Myocyte (in vitro differentiated cells): ENCODE results near the gene SPHK2. TPM values are rescaled to one million over a fixed set of nuclear protein-coding genes. Genes with fewer than 3 reads are reported as not detected.

Experiments
- DNase-seq: peaks from one replicate; pipeline ENCODE4 v3.0.0-alpha.2; 2012; ENCODE audit warnings: low read depth
- total RNA-seq: library from RNA; depleted of rRNA; stranded (reverse); fragments of >200 nt; gene quantifications from 2 replicates; pipeline ENCODE4 v1.2.3, GENCODE V29; 2014

Gene SPHK2
- total RNA-seq, 1 donor from 2014 or later, result 11.0 TPM

GRCh38 chr19:48635966-48636858 lies 16.9 kb downstream of the SPHK2 start:
- DNase-seq, result no peak

DNA sequence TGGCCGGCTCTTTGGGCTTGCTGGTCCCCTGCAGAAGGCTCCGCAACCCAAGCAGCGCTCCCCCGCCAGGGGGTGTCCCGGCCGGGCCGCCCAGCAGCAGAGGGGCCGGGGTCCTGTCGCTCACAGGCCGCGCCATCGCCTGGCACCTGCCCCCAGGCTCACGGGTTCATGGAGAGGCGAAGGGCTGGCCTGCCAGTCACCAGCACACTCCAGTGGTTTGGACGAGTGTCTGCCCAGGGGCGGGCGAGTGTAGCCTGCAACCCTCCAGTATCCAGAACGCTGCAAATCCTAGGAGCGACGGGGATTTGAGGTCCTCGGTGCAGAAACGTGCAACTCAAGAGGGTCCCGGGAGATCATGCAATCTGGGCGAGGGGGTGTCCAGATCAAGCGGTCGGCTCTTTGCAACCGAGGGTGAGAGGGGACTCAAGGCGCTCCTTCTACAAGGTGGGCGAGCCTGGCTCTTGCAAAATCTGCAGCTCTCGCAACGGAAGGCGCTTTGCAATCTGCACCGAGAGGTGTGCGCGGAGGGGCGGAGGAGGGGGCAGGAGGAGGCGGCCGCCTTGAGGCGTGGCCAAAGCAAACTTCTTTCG lies 17.6 kb downstream of the SPHK2 start, which contains the start of gene DBP:
Gene DBP (minus strand): TSS at position 521 of the 590 bp plus-strand sequence. CDS start 385 bp downstream, at position 136.
- no peak for DNase-seq

- peak; percentile 99 for DNase-seq
These were observed 18.2 kb downstream of the SPHK2 start for GRCh38 chr19:48637449-48637947.

- DNase-seq, result peak; percentile 90
These were observed 18.9 kb downstream of the SPHK2 start for GRCh38 chr19:48637948-48638830.

- no peak for DNase-seq
These were observed 19.6 kb downstream of the SPHK2 start for GRCh38 chr19:48638831-48639381.

- DNase-seq, result no peak
These were observed 20.4 kb downstream of the SPHK2 start for GRCh38 chr19:48639483-48640375.

- DNase-seq, result no peak
These were observed 22.5 kb downstream of the SPHK2 start for GRCh38 chr19:48641850-48642249.

GRCh38 chr19:48642862-48643261 lies 23.6 kb downstream of the SPHK2 start:
- no peak for DNase-seq

DNA sequence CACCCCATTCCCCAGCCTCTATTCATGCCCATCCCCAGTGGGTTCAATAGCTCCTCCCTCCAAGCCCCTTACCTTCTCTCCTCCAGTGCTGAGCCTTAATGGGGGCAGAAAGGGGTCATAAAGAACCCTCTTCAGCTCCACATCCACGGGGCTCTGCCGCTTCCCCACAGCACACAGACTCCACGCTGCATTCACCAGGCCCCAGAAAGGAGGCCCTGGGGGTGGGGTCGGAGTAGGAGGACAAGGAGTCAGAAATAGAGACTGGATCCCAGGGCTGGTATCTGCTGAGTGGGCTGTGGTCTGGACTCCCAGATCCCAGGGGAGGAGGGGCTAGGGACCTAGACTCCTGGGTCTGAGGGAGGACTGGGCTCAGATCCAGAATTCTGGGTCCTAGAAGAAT lies 25.0 kb downstream of the SPHK2 start:
- DNase-seq, result no peak

DNA sequence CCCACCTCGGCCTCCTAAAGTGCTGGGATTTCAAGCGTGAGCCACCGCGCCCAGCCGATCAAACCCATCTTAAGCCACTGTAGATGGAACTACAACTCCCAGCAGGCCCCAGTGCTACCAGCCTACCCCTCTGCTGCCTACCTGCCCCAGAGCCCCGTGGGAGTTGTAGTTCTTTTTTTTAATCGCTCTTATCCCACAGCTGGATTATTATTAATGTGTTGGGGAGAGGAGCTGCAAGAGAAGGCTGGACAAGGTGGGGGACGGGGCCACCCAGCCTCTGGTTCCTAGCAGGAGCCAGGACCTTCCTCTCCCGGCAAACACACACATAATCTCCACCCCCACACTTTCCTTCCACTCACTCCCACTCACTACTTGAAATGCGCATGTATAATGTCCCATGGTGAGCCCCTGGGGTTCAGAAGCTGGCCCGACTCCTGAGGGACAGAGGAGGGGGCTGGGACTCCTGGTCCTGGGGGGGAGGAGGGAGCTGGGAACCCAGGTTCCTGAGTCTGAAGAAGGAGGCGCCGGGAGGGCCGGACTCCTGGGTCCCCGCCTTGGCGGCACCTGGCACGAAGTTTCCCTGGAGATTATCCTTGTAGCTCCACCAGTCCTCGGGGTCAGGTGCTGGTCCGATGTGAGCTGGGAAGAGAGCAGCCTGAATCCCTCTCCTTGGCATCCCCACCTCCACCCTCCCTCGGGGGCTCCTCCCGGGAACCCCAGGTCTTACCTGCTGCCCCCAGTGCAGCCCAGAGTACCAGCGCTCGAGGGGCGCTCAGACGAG lies 25.7 kb downstream of the SPHK2 start:
- peak; percentile 60 for DNase-seq

- no peak for DNase-seq
These were observed 26.3 kb downstream of the SPHK2 start for GRCh38 chr19:48645620-48646000.

GRCh38 chr19:48646001-48646721 lies 26.9 kb downstream of the SPHK2 start, which contains the start of gene CA11:
TSS of gene CA11 (minus strand) at chr19:48646187. CDS start at chr19:48645632, 555 bp downstream.
- DNase-seq, result peak; percentile 88

- DNase-seq, result no peak
These were observed 27.5 kb downstream of the SPHK2 start for GRCh38 chr19:48646722-48647216.

DNA sequence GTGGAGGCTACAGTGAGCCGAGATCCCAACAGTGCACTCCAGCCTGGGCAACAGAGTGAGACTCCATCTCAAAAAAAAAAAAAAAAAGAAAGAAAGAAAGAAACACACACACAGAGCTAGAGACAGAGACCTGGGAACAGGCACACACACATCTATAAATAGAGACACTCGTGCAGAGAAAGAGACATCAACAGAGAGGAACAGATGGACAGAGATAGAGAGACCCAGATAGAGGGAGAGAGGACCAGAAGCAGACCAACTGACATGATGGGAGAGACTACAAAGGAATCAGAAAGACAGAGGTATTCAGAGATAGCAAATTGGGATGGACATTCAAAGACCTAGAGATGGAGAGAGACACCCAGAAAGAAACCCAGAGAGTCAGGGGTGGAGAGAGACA lies 28.8 kb downstream of the SPHK2 start:
- peak; percentile 42 for DNase-seq

DNA sequence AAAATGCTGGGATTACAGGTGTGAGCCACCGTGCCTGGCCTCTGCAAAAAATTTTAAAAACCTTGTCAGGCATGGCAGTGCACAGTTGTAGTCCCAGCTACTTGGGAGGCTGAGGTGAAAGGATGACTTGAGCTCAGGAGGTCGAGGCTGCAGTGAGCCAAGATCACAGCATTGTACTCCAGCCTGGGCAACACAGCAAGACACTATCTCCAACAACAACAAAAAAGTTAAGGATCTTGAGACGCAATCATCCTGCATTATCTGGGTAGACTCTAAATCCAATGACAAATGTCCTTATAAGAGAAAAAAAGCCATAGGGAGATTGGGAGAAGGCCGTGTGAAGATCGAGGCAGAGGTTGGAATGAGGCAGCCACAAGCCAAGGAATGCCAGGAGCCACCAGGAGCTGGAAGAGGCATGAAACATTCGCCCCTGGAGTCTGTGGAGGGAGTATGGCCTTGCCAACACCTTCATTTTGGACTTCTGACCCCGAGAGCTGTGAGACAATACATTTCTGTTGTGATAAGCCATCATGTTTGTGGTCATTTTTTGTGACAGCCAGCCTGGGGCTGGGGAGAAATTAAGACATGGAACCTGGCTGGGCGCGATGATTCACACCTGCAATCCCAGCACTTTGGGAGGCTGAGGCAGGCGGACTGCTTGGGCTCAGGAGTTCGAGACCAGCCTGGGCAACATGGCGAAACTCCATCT lies 31.8 kb downstream of the SPHK2 start:
- DNase-seq, result no peak

DNA sequence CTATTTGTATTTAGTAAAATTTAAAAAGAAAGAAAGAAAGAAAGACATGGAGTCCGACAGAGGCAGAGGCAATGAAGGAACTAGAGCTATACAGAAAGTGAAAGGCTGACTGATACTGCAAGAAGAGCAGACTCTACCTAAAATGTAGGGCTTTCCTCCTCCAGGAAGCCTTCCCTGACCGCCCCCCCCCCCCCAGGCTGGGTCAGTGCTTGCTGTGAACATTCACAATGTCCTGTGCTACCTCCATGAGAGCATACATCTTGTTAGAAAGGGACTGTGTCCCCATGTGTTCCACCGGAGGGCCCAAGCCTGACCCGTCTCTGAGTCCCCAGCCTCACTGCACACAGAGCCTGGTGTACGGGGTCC lies 32.4 kb downstream of the SPHK2 start:
- DNase-seq, result no peak

- no peak for DNase-seq
These were observed 35.2 kb downstream of the SPHK2 start for GRCh38 chr19:48654299-48655059.
